ENCODE data around the gene CLINT1. TPM values are rescaled to one million over a fixed set of nuclear protein-coding genes. Genes with fewer than 3 reads are reported as not detected.

CLINT1 gene
- total RNA-seq, 1 donor from 2014 or later: 72.9 TPM

DNA sequence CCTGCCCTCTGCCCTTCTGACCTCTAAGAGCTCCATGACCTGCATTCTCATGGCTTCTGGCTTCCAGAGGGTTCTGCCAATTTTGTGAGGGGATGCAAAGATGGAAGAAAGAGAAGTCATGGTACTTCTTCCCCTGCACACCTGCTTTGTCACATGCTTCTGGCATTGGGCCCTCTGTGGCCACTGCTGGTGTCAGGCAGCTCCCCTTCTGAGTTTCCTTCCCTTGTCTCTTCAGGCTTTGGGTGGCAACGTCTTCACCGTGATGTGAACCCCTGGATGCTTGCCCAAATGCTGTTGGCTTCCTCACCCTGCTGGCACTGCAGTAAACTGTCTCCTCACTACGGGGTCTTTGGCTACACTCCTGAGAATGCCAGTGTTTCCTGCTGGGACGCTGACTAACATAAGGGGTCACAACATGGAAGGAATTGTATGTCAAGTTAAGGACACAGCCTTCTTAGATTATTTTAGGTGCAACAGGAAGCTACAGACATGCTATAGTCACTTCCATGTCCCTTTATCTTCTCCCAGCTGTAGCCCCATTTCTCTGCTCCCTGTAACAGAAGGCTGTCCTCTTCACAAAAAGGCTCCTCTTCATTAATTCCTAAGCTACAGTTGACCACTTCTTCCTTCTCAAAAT, 8.9 kb upstream of the CLINT1 start:
- peaks cover 6% of the 10 kb centered on the region for H3K27me3 Mint-ChIP-seq (ENCODE audit: unreplicated experiment)

GRCh38 chr5:157866536-157866935, 7.6 kb upstream of the CLINT1 start:
- no peak overlapping the region for H3K4me3 Mint-ChIP-seq (ENCODE audit: unreplicated experiment)
- H3K36me3 Mint-ChIP-seq (ENCODE audit: low read depth, unreplicated experiment): no peaks in the 10 kb centered on the region
- no peak overlapping the region for H3K27ac Mint-ChIP-seq (ENCODE audit: unreplicated experiment)
- H3K9me3 Mint-ChIP-seq (ENCODE audit: unreplicated experiment): no peaks in the 10 kb centered on the region
- peaks cover 9% of the 10 kb centered on the region for H3K4me1 Mint-ChIP-seq (ENCODE audit: unreplicated experiment)
- DNase-seq (ENCODE audit: low spot score): no peak
- no peak for TF ChIP-seq CTCF (IDR thresholded peaks at IDR 0.05; ENCODE audit: unreplicated experiment)
- H3K27me3 Mint-ChIP-seq (ENCODE audit: unreplicated experiment): peaks cover 6% of the 10 kb centered on the region

More for the DNA sequence above, 8.9 kb upstream of the CLINT1 start:
- H3K4me3 Mint-ChIP-seq (ENCODE audit: unreplicated experiment): no peak overlapping the region
- H3K36me3 Mint-ChIP-seq (ENCODE audit: low read depth, unreplicated experiment): no peaks in the 10 kb centered on the region
- no peak for TF ChIP-seq CTCF (IDR thresholded peaks at IDR 0.05; ENCODE audit: unreplicated experiment)
- no peak for DNase-seq (ENCODE audit: low spot score)
- H3K27ac Mint-ChIP-seq (ENCODE audit: unreplicated experiment): no peak overlapping the region
- no peaks in the 10 kb centered on the region for H3K9me3 Mint-ChIP-seq (ENCODE audit: unreplicated experiment)
- H3K4me1 Mint-ChIP-seq (ENCODE audit: unreplicated experiment): peaks cover 3% of the 10 kb centered on the region

DNA sequence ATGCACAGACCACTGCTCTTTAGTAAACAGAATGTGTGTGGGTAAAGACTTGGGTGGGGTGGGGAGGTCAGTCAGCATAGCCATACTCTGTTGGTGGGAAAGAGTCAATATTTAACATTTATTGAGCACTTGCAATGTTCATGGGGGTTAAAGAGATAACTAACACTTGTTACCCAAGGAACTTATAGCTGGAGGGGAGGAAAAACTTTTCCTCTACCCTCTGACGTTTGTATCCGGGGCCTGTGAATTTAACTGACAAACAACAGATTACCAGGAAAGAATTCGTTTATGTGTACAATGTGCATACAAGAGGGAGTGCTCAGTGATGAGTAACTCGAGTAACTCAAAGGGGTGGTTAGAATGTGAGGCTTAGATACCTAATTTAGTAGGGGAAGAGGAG, 6.8 kb upstream of the CLINT1 start:
- Mint-ChIP-seq H3K36me3 (ENCODE audit: low read depth, unreplicated experiment) (no peaks in the 10 kb centered on the region), H3K27me3 (ENCODE audit: unreplicated experiment) (peaks cover 6% of the 10 kb centered on the region), H3K4me3 (ENCODE audit: unreplicated experiment) (no peak overlapping the region), H3K4me1 (ENCODE audit: unreplicated experiment) (peaks cover 10% of the 10 kb centered on the region), H3K27ac (ENCODE audit: unreplicated experiment) (no peak overlapping the region), H3K9me3 (ENCODE audit: unreplicated experiment) (no peaks in the 10 kb centered on the region)
- no peak for TF ChIP-seq CTCF (IDR thresholded peaks at IDR 0.05; ENCODE audit: unreplicated experiment)
- DNase-seq (ENCODE audit: low spot score): no peak

DNA sequence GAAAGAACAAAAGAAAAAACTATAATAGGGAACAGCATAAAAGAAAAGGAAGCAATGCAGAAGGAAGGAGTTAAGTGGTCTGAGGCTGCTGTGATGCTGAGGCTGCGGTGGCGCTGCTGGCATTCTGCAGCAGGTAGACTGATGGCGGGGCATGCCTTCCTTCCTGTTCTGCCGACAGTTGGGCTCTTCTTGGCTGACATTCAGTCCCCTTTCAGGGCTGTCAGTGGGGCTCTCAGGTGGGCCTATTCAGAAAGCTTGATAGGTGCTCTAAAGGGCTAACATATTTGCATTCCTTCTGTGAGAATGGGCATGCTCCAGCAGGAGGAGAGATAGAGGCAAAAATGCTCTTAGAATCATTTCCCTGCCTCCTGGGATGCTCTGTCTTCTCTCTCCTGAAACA, 5.1 kb upstream of the CLINT1 start:
- Mint-ChIP-seq H3K9me3 (ENCODE audit: unreplicated experiment) (no peaks in the 10 kb centered on the region), H3K4me3 (ENCODE audit: unreplicated experiment) (no peak overlapping the region), H3K36me3 (ENCODE audit: low read depth, unreplicated experiment) (peaks cover 5% of the 10 kb centered on the region), H3K4me1 (ENCODE audit: unreplicated experiment) (peaks cover 16% of the 10 kb centered on the region), H3K27ac (ENCODE audit: unreplicated experiment) (no peak overlapping the region), H3K27me3 (ENCODE audit: unreplicated experiment) (peaks cover 11% of the 10 kb centered on the region)
- TF ChIP-seq CTCF (IDR thresholded peaks at IDR 0.05; ENCODE audit: unreplicated experiment): no peak
- DNase-seq (ENCODE audit: low spot score): no peak

DNA sequence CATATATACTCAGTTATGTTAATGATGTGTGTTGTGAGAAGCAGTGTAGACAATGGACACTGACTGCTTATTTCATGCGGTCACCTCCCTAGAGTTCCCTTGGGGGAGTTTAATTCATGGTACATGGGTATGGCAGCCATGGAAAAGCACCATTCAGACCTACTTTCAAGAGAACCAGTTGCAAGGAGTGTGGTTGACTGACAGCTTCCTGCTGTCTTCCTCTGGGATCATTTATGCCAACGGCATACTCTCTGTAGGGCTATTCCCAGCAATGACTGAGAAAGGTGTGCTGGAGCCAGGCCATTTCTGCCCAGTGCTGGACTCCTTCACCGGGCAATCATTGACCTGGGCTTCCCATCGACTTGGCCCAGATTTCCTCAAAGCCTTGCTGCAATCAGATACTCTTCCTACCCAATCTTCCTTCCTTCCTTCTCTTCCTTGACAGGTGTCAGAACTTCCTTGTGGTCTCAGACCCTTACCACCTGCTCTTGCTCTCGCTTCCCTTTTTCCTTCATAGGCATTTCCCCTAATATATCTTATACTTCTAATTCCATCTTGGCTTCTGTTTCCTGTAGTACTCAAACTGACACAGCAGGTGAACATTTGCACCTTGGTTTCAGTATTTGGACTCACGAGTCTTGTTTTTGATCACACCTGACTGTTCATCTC, 3.4 kb upstream of the CLINT1 start:
- TF ChIP-seq CTCF (IDR thresholded peaks at IDR 0.05; ENCODE audit: unreplicated experiment): no peak
- H3K36me3 Mint-ChIP-seq (ENCODE audit: low read depth, unreplicated experiment): peaks cover 10% of the 10 kb centered on the region
- no peak overlapping the region for H3K27ac Mint-ChIP-seq (ENCODE audit: unreplicated experiment)
- DNase-seq (ENCODE audit: low spot score): no peak
- no peak overlapping the region for H3K4me3 Mint-ChIP-seq (ENCODE audit: unreplicated experiment)
- H3K27me3 Mint-ChIP-seq (ENCODE audit: unreplicated experiment): peaks cover 12% of the 10 kb centered on the region
- H3K4me1 Mint-ChIP-seq (ENCODE audit: unreplicated experiment): peaks cover 22% of the 10 kb centered on the region
- no peaks in the 10 kb centered on the region for H3K9me3 Mint-ChIP-seq (ENCODE audit: unreplicated experiment)
